ENCODE results near the gene ZNF219.

ZNF219 gene

DNA sequence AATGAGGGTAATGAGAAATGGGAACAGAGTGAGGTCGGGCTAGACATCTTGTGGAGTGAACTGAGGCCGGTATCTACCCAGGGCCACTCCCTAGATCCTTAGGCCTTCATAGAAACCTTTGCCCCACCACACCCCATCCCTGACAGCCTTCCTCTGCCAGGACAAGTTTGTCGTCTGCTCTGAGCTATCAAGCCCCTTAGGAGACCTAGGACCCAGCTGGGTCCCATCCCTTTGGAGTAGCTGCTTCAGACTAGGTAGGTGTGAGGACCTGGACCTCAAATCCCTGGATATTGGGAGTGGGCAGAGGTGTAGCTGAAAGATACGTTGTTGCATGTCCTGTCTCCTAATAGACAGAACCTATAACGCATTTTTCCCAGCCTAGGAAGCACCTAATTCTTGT, 2.5 kb upstream of the ZNF219 start, which contains the start of gene TMEM253:
Gene TMEM253 (plus strand): TSS at position 136 of the 400 bp plus-strand sequence. CDS start 278 bp downstream, outside the sequence.
- DNase-seq = no peak
- Mint-ChIP-seq H3K27me3 (ENCODE audit: low read depth, poor library complexity) (no peaks in the 10 kb centered on the region), H3K36me3 (ENCODE audit: low read depth) (no peaks in the 10 kb centered on the region), H3K4me1 (peaks cover 78% of the 10 kb centered on the region), H3K4me3 (peak within 1 kb of the TSS; percentile 91), H3K9me3 (no peaks in the 10 kb centered on the region), H3K27ac (no peak within 1 kb of the TSS)
- TF ChIP-seq, protein P1, sequence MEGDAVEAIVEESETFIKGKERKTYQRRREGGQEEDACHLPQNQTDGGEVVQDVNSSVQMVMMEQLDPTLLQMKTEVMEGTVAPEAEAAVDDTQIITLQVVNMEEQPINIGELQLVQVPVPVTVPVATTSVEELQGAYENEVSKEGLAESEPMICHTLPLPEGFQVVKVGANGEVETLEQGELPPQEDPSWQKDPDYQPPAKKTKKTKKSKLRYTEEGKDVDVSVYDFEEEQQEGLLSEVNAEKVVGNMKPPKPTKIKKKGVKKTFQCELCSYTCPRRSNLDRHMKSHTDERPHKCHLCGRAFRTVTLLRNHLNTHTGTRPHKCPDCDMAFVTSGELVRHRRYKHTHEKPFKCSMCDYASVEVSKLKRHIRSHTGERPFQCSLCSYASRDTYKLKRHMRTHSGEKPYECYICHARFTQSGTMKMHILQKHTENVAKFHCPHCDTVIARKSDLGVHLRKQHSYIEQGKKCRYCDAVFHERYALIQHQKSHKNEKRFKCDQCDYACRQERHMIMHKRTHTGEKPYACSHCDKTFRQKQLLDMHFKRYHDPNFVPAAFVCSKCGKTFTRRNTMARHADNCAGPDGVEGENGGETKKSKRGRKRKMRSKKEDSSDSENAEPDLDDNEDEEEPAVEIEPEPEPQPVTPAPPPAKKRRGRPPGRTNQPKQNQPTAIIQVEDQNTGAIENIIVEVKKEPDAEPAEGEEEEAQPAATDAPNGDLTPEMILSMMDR (IDR thresholded peaks at IDR 0.05) = no peak

DNA sequence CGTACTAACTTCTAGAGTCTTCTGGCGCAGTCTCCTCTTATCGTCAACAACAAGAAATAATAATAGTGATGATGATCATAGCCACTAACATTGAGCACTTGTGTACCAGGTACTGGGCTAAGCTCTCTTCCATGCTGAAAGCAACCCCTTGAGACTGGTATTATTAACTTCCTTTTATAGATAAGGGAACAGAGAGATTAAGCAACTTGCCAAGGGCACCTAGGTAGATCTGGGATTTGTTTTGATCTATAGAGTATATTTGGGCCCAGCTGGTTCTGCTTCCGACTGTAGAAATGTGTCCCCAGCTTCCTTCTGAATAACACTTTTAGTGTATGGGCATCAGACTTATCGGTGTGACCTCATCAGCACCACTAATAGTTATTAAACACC, 1.1 kb upstream of the ZNF219 start:
- H3K9me3 Mint-ChIP-seq = no peaks in the 10 kb centered on the region

DNA sequence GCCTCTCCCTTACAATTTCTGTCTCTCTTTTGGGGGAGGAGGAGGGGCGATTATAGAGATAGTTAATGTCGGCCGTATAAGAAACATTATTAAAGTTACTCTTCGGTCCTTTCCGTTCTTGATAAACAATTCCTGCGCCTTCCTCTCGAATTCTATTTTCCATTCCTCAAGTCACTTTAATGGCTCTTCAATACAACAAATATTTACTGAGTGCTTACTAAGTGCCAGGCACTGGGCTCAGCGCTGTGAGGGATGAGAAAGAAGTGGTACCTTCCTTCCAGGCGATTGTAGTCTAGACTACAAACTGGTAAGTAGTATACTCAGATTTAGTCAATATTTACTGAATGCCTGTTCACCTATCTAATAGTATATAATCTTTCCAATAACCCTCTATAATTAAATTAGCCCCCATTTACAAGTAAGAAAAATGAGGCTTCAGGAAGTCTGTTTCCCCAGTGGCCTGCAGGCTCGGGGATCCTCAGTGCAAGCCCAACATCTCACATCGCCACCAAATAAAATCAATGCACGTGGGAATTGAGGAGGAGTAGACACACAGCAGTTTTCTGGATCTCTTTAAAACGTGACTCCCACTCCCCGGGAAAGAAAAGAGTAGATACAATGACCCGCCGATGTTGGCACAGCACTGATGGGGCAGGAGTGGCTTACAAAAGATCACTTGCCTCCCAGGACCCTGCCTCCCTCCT, 589 bp upstream of the ZNF219 start:
- Mint-ChIP-seq H3K36me3 (ENCODE audit: low read depth) (no peaks in the 10 kb centered on the region), H3K4me3 (peak overlapping the region; percentile 91), H3K9me3 (no peaks in the 10 kb centered on the region), H3K27ac (peak overlapping the region; percentile 91), H3K4me1 (peaks cover 82% of the 10 kb centered on the region), H3K27me3 (ENCODE audit: low read depth, poor library complexity) (no peaks in the 10 kb centered on the region)
- DNase-seq = no peak
- TF ChIP-seq, protein P1 (IDR thresholded peaks at IDR 0.05) = no peak

More for the DNA sequence above, 1.1 kb upstream of the ZNF219 start:
- TF ChIP-seq, protein P1 (IDR thresholded peaks at IDR 0.05) = no peak
- Mint-ChIP-seq H3K27me3 (ENCODE audit: low read depth, poor library complexity) (no peaks in the 10 kb centered on the region), H3K4me3 (peak overlapping the region; percentile 91), H3K36me3 (ENCODE audit: low read depth) (no peaks in the 10 kb centered on the region), H3K4me1 (peaks cover 81% of the 10 kb centered on the region), H3K27ac (peak overlapping the region; percentile 91)
- DNase-seq = no peak

DNA sequence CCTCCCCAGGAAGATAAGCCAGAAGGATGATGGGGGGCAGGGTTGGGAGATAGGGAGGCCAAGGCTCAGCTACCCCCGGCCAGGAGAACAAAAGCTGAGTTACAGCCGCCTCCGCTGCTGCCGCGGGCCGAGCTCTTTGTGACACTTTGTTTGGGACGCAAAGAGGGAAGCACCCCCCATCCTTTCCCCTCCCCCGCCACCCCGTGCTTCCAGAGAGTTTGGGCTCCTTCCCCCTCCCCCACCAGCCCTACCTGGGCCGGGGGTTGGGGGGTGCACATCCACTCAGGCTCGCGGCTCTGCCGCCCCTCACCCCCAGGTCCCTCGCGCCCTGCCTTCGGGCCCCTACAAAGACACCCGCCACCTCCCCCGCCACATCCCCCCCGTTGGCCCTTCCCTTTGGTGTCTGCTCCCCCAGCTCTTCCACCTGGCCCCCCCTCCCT, 799 bp downstream of the ZNF219 start:
- Mint-ChIP-seq H3K4me3 (peak overlapping the region; percentile 90), H3K4me1 (peaks cover 86% of the 10 kb centered on the region), H3K36me3 (ENCODE audit: low read depth) (peaks cover 13% of the 10 kb centered on the region), H3K27ac (peak overlapping the region; percentile 63), H3K9me3 (no peaks in the 10 kb centered on the region), H3K27me3 (ENCODE audit: low read depth, poor library complexity) (no peaks in the 10 kb centered on the region)
- TF ChIP-seq, protein P1 (IDR thresholded peaks at IDR 0.05) = no peak
- DNase-seq = peak; percentile 52

GRCh38 chr14:21096978-21097635, 1.3 kb downstream of the ZNF219 start:
- H3K4me3 Mint-ChIP-seq = peak overlapping the region; percentile 90
- TF ChIP-seq, protein P1 (IDR thresholded peaks at IDR 0.05) = no peak
- DNase-seq = no peak
- peaks cover 85% of the 10 kb centered on the region for H3K4me1 Mint-ChIP-seq
- H3K36me3 Mint-ChIP-seq (ENCODE audit: low read depth) = peaks cover 17% of the 10 kb centered on the region
- H3K27me3 Mint-ChIP-seq (ENCODE audit: low read depth, poor library complexity) = no peaks in the 10 kb centered on the region
- peak overlapping the region; percentile 63 for H3K27ac Mint-ChIP-seq
- H3K9me3 Mint-ChIP-seq = no peaks in the 10 kb centered on the region
